ENCODE data around the gene LCLAT1. TPM values are rescaled to one million over a fixed set of nuclear protein-coding genes. Genes with fewer than 3 reads are reported as not detected.

Gene LCLAT1
- total RNA-seq, 1 donor from 2014 or later = 46.2 TPM

- no peaks in the 10 kb centered on the region for H3K9me3 Mint-ChIP-seq
- peak overlapping the region; percentile 98 for H3K27ac Mint-ChIP-seq
- no peak for DNase-seq (ENCODE audit: low spot score)
- H3K4me1 Mint-ChIP-seq (ENCODE audit: low read depth) = peaks cover 49% of the 10 kb centered on the region
- intact Hi-C loops (cut with micrococcal nuclease) = loop anchor here (2.0 to 5.0 kb wide), 2 partner anchors 24 to 36 kb away; no protein-coding TSS in a partner anchor
- peaks cover 18% of the 10 kb centered on the region for H3K36me3 Mint-ChIP-seq (ENCODE audit: low read depth)
- H3K4me3 Mint-ChIP-seq = peak overlapping the region; percentile 96
- H3K27me3 Mint-ChIP-seq (ENCODE audit: insufficient read depth) = no peaks in the 10 kb centered on the region
Observed at GRCh38 chr2:30448308-30448707, 1.3 kb downstream of the LCLAT1 start.

GRCh38 chr2:30448866-30449265 lies 1.8 kb downstream of the LCLAT1 start:
- DNase-seq (ENCODE audit: low spot score) = no peak
- Mint-ChIP-seq H3K36me3 (ENCODE audit: low read depth) (peaks cover 18% of the 10 kb centered on the region), H3K9me3 (no peaks in the 10 kb centered on the region), H3K4me1 (ENCODE audit: low read depth) (peaks cover 49% of the 10 kb centered on the region), H3K27ac (peak overlapping the region; percentile 98), H3K4me3 (peak overlapping the region; percentile 96), H3K27me3 (ENCODE audit: insufficient read depth) (no peaks in the 10 kb centered on the region)
- intact Hi-C loops (cut with micrococcal nuclease) = loop anchor here (2.0 to 5.0 kb wide), 2 partner anchors 24 to 37 kb away; no protein-coding TSS in a partner anchor

GRCh38 chr2:30450025-30450424 lies 3.0 kb downstream of the LCLAT1 start:
- Mint-ChIP-seq H3K27ac (no peak overlapping the region), H3K9me3 (no peaks in the 10 kb centered on the region), H3K36me3 (ENCODE audit: low read depth) (peaks cover 18% of the 10 kb centered on the region), H3K4me3 (no peak overlapping the region), H3K4me1 (ENCODE audit: low read depth) (peaks cover 49% of the 10 kb centered on the region), H3K27me3 (ENCODE audit: insufficient read depth) (no peaks in the 10 kb centered on the region)
- intact Hi-C loops (cut with micrococcal nuclease) = no loop called here
- DNase-seq (ENCODE audit: low spot score) = no peak

GRCh38 chr2:30453498-30453897 lies 6.5 kb downstream of the LCLAT1 start:
- H3K9me3 Mint-ChIP-seq = no peaks in the 10 kb centered on the region
- H3K4me3 Mint-ChIP-seq = no peak overlapping the region
- H3K4me1 Mint-ChIP-seq (ENCODE audit: low read depth) = peaks cover 47% of the 10 kb centered on the region
- peaks cover 23% of the 10 kb centered on the region for H3K36me3 Mint-ChIP-seq (ENCODE audit: low read depth)
- H3K27me3 Mint-ChIP-seq (ENCODE audit: insufficient read depth) = no peaks in the 10 kb centered on the region
- intact Hi-C loops (cut with micrococcal nuclease) = no loop called here
- no peak for DNase-seq (ENCODE audit: low spot score)
- H3K27ac Mint-ChIP-seq = no peak overlapping the region

GRCh38 chr2:30454571-30454970 lies 7.5 kb downstream of the LCLAT1 start:
- H3K4me1 Mint-ChIP-seq (ENCODE audit: low read depth) = peaks cover 46% of the 10 kb centered on the region
- intact Hi-C loops (cut with micrococcal nuclease) = no loop called here
- peaks cover 23% of the 10 kb centered on the region for H3K36me3 Mint-ChIP-seq (ENCODE audit: low read depth)
- no peak overlapping the region for H3K27ac Mint-ChIP-seq
- no peaks in the 10 kb centered on the region for H3K9me3 Mint-ChIP-seq
- no peak for DNase-seq (ENCODE audit: low spot score)
- no peak overlapping the region for H3K4me3 Mint-ChIP-seq
- no peaks in the 10 kb centered on the region for H3K27me3 Mint-ChIP-seq (ENCODE audit: insufficient read depth)

- H3K4me3 Mint-ChIP-seq = no peak overlapping the region
- peaks cover 43% of the 10 kb centered on the region for H3K4me1 Mint-ChIP-seq (ENCODE audit: low read depth)
- H3K27ac Mint-ChIP-seq = no peak overlapping the region
- peaks cover 20% of the 10 kb centered on the region for H3K36me3 Mint-ChIP-seq (ENCODE audit: low read depth)
- H3K27me3 Mint-ChIP-seq (ENCODE audit: insufficient read depth) = no peaks in the 10 kb centered on the region
- intact Hi-C loops (cut with micrococcal nuclease) = no loop called here
- no peak for DNase-seq (ENCODE audit: low spot score)
- no peaks in the 10 kb centered on the region for H3K9me3 Mint-ChIP-seq
Observed at GRCh38 chr2:30455114-30455738, 8.2 kb downstream of the LCLAT1 start.

- H3K27ac Mint-ChIP-seq = no peak overlapping the region
- H3K4me1 Mint-ChIP-seq (ENCODE audit: low read depth) = peaks cover 35% of the 10 kb centered on the region
- intact Hi-C loops (cut with micrococcal nuclease) = no loop called here
- H3K4me3 Mint-ChIP-seq = no peak overlapping the region
- no peaks in the 10 kb centered on the region for H3K9me3 Mint-ChIP-seq
- H3K27me3 Mint-ChIP-seq (ENCODE audit: insufficient read depth) = no peaks in the 10 kb centered on the region
- DNase-seq (ENCODE audit: low spot score) = no peak
- H3K36me3 Mint-ChIP-seq (ENCODE audit: low read depth) = peaks cover 16% of the 10 kb centered on the region
Observed at GRCh38 chr2:30456106-30456505, 9.1 kb downstream of the LCLAT1 start.

- no peaks in the 10 kb centered on the region for H3K9me3 Mint-ChIP-seq
- no peaks in the 10 kb centered on the region for H3K27me3 Mint-ChIP-seq (ENCODE audit: insufficient read depth)
- H3K4me1 Mint-ChIP-seq (ENCODE audit: low read depth) = peaks cover 32% of the 10 kb centered on the region
- peaks cover 18% of the 10 kb centered on the region for H3K36me3 Mint-ChIP-seq (ENCODE audit: low read depth)
- peak overlapping the region; percentile 24 for H3K27ac Mint-ChIP-seq
- no peak for DNase-seq (ENCODE audit: low spot score)
- H3K4me3 Mint-ChIP-seq = no peak overlapping the region
- intact Hi-C loops (cut with micrococcal nuclease) = no loop called here
Observed at GRCh38 chr2:30456579-30456978, 9.5 kb downstream of the LCLAT1 start.

GRCh38 chr2:30457296-30457695 lies 10.2 kb downstream of the LCLAT1 start:
- no peak for DNase-seq (ENCODE audit: low spot score)
- Mint-ChIP-seq H3K27ac (no peak overlapping the region), H3K4me3 (no peak overlapping the region), H3K4me1 (ENCODE audit: low read depth) (peaks cover 32% of the 10 kb centered on the region), H3K9me3 (no peaks in the 10 kb centered on the region), H3K36me3 (ENCODE audit: low read depth) (peaks cover 18% of the 10 kb centered on the region), H3K27me3 (ENCODE audit: insufficient read depth) (no peaks in the 10 kb centered on the region)
- intact Hi-C loops (cut with micrococcal nuclease) = no loop called here

- H3K36me3 Mint-ChIP-seq (ENCODE audit: low read depth) = peaks cover 14% of the 10 kb centered on the region
Observed at GRCh38 chr2:30459140-30459539, 12.1 kb downstream of the LCLAT1 start.

GRCh38 chr2:30462131-30462857 lies 15.2 kb downstream of the LCLAT1 start:
- H3K36me3 Mint-ChIP-seq (ENCODE audit: low read depth) = peaks cover 8% of the 10 kb centered on the region
- DNase-seq (ENCODE audit: low spot score) = no peak
- intact Hi-C loops (cut with micrococcal nuclease) = no loop called here
- no peak overlapping the region for H3K27ac Mint-ChIP-seq
- H3K4me1 Mint-ChIP-seq (ENCODE audit: low read depth) = peaks cover 17% of the 10 kb centered on the region
- no peaks in the 10 kb centered on the region for H3K27me3 Mint-ChIP-seq (ENCODE audit: insufficient read depth)
- H3K4me3 Mint-ChIP-seq = no peak overlapping the region
- H3K9me3 Mint-ChIP-seq = no peaks in the 10 kb centered on the region

More at GRCh38 chr2:30459140-30459539, 12.1 kb downstream of the LCLAT1 start:
- no peaks in the 10 kb centered on the region for H3K27me3 Mint-ChIP-seq (ENCODE audit: insufficient read depth)
- no peak overlapping the region for H3K27ac Mint-ChIP-seq
- H3K9me3 Mint-ChIP-seq = no peaks in the 10 kb centered on the region
- DNase-seq (ENCODE audit: low spot score) = no peak
- intact Hi-C loops (cut with micrococcal nuclease) = no loop called here
- H3K4me1 Mint-ChIP-seq (ENCODE audit: low read depth) = peaks cover 25% of the 10 kb centered on the region
- no peak overlapping the region for H3K4me3 Mint-ChIP-seq

GRCh38 chr2:30463535-30463934 lies 16.5 kb downstream of the LCLAT1 start:
- Mint-ChIP-seq H3K27me3 (ENCODE audit: insufficient read depth) (no peaks in the 10 kb centered on the region), H3K9me3 (peaks cover 11% of the 10 kb centered on the region), H3K36me3 (ENCODE audit: low read depth) (peaks cover 10% of the 10 kb centered on the region), H3K27ac (no peak overlapping the region), H3K4me1 (ENCODE audit: low read depth) (peaks cover 11% of the 10 kb centered on the region), H3K4me3 (no peak overlapping the region)
- intact Hi-C loops (cut with micrococcal nuclease) = no loop called here
- no peak for DNase-seq (ENCODE audit: low spot score)

- Mint-ChIP-seq H3K27ac (no peak overlapping the region), H3K4me1 (ENCODE audit: low read depth) (peaks cover 13% of the 10 kb centered on the region), H3K36me3 (ENCODE audit: low read depth) (peaks cover 12% of the 10 kb centered on the region), H3K4me3 (no peak overlapping the region), H3K9me3 (peaks cover 20% of the 10 kb centered on the region), H3K27me3 (ENCODE audit: insufficient read depth) (no peaks in the 10 kb centered on the region)
- DNase-seq (ENCODE audit: low spot score) = no peak
- intact Hi-C loops (cut with micrococcal nuclease) = no loop called here
Observed at GRCh38 chr2:30464544-30465170, 17.6 kb downstream of the LCLAT1 start.

Data from activated T-helper 1 cell treated with anti-CD3 and anti-CD28 coated beads, Interleukin-12 subunit alpha, Interleukin-12 subunit beta, Interleukin-2, Interleukin-4 antibody, amounts not matched to agents 30 ng/mL and 10 ng/mL and 1 ng/mL, durations not matched to agents 14 hours and 24 hours and 36 hours (primary cell).